HG03571 (cell line): ENCODE results near the gene TDRD9.

ENCODE experiments used
- ATAC-seq: cut with Tn5 transposase; IDR thresholded peaks from one replicate; pipeline ENCODE4 v1.9.1; 2021; ENCODE audit not compliant: unreplicated experiment

The TDRD9 gene

GRCh38 chr14:104087981-104088850, 160.0 kb downstream of the TDRD9 start:
- ATAC-seq, result no peak

GRCh38 chr14:104090071-104090748, 162.0 kb downstream of the TDRD9 start:
- no peak for ATAC-seq

- no peak for ATAC-seq
These were observed 163.0 kb downstream of the TDRD9 start for GRCh38 chr14:104091061-104091926.

GRCh38 chr14:104091927-104092771, 163.9 kb downstream of the TDRD9 start:
- no peak for ATAC-seq

- no peak for ATAC-seq
These were observed 164.7 kb downstream of the TDRD9 start for GRCh38 chr14:104092931-104093365.

GRCh38 chr14:104093366-104094055, 165.3 kb downstream of the TDRD9 start:
- no peak for ATAC-seq

DNA sequence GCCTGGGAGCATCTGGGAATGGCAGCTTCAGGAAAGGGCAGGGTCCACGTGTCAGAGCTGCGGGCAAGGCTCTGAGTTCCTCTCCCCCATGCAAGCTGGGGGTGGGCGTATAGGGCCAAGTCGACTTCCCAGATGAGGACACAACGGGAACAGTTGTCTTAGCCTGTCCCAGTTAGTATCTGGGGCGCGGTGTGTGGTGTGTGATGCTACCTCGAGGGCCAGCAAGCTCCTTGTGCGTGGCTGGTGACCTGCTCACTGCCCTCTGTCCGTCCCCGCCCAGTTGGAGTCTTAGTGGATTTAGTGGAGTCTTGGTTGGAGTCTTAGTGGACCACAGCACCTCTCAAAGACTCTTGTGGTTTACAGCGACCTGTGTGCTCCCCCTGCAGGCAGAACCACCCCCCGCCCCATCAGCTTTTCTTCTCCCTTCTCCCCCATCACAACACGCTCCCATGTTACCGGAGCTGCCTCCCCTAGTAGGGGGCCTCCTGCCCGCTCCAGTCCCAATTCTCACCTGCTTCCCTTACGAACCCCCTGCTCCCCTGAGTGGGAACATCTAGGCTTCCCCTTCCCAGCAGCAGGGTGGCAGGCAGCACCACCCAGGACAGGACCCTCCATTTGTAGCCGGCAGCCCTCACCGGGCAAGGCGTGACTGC, 165.9 kb downstream of the TDRD9 start:
- no peak for ATAC-seq

DNA sequence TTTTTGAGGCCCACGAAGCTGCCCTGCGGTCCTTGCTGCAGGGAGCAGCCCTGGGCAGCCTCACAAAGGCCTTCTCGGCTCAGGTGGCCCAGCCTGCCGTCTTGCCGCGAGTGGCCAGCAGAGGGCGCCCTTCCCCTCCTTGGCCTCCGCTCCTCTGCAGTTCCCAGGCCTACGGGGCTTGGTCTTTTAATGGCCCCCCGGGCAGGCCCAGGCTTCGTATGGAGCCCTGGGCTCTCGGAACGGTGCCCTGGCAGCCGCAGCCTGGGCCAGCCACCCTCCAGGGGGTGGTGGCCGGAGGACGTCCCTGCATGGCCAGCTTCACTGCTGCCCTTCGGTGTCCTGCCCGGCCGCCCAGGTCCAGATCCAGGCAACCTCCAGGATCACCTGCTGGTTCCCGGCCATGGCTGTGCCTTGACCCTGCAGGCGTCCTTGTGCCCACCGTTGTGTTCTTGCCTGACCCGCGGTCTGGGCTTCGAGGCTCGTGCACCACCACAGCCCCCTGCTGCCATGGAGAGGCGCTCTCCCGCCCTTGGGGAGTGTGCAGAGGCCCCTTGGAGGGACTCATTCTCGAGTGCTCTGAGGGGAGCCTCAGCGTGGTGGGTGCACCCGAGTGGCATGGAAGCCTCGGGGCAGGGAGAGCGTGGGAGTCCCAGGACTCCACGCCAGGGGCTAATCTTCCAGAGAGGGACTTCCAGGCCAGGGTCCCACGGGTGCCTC, 166.6 kb downstream of the TDRD9 start:
- no peak for ATAC-seq

DNA sequence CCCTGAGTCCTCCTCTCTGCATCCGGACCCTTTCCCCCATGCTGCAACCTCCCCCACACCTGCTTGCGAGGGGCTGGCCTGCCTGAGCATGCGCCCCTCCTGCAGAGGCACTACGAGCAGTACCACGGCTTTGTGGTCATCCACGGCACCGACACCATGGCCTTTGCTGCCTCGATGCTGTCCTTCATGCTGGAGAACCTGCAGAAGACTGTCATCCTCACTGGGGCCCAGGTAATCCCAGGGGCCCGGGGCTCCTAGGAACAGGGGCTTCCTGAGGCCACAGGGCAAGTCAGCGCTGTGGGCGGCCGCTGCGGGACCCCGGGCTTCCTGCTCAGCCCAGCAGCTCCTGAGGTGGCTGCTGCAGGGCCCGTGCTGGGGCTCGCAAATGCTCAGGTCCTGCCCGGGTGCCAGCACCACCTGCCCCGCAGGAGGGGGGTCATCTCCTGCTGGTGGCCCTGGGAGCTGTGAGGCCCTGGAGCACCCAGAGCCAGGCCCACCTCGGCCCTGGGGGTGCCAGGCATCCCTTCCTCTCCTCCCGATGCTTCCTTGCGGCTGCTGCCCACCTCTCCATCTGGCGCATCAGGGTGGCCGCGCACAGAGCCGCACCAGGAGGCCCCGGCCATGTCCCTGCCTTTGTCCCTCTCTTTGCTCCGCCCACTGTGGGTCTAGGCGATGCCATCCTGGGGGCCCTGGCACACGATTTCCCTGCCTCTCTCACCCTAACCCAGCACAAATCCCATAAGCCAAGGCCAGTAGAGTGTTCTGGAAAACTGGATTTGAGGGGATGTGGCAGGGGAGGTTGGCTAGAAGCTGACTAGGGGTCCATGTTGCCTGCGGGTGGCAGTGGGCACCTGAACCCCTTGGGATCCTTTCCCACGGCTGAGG, 167.4 kb downstream of the TDRD9 start:
- ATAC-seq, result no peak

DNA sequence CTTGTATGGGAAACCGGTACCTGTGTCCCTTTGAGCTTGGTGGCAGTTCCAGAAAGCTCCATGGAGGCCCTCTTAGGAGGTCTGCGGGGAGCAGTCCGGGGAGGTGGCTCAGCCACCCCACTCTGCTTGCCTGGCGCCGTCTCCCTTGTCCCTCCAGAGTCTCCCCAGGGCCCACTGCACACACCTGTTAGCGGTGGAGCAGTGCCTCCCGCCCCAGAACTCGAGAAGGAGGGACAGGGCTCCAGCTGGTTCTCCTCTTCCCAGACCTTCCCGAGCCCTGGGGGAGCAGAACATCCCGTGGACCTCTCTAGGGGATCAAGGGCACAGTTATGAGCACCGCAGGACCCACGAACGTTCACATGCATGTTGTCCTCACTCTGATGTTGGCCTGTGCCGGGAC, 168.1 kb downstream of the TDRD9 start:
- no peak for ATAC-seq

DNA sequence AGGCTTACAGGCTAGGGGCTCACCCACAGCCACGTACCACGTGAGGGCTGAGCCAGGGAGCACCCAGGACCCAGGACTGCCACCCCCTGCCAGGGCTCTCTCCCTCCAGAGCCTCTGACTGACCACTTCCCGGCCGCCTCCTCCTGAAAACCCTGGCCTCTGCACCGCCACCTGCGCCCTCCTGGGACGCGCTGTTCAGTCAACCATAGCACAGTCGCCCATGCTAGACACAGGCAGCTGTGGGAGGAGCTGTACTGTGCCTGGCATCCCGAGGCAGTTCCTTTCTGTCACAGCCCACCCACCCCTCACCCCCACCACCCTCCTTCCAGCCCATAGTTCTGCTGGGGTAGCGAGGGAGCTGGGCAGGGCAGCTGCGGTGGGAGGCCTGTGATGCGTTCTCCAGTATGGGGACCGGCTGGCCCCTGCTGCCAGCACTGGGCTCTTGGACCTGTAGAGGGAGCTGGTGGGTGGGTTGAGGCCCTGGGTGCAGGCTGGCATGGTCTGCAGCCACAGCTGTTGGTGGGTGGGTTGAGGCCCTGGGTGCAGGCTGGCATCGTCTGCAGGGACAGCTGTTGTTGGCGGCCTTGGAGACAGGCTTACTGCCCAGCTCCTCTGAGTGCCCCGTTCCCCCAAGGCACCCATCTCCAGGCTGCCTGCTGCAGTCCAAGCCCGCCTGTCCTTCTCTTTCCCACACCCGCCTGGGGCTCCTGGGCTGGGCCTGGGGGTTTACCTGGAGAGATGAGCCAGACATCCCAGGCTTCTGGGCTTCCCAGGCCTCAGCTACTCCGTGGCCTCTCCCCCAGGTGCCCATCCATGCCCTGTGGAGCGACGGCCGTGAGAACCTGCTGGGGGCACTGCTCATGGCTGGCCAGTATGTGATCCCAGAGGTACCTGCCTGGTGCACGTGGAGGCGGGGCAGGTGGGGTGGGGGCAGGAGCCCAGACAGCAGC, 168.8 kb downstream of the TDRD9 start:
- no peak for ATAC-seq

DNA sequence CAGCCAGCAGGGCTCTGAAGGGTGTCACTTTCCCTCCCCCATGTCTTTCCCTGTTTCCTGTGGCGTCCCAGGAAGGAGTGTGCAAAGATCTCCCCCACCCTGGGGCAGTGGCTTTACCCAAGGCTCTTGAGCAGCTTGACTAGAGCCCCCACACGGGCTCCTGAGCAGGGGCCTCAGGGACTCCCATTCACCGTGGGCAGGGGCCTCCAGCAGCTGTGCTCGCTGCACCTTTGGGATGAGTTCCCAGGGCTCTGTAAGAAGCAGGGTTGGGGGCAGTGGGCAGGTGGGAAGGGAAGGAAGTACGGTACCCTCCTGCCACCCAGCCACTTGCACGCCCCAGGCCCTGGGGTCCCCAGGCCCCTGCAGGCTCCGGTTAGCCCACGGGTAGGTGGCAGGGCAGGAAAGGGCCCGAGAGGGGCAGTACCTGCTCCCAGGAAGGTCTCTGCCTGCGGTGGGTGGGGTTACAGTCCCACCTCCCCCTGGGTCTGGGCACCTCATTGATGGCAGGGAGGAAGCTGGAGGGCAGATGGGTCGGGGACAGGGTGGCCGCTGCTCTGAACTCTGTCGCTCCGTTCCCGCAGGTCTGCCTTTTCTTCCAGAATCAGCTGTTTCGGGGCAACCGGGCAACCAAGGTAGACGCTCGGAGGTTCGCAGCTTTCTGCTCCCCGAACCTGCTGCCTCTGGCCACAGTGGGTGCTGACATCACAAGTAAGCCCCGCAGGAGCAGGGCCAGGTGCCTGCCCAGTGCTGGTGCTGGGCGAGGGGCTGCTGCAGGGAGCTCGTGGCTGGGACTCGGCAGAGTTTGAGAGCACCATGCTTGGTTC, 170.2 kb downstream of the TDRD9 start:
- ATAC-seq, result no peak

DNA sequence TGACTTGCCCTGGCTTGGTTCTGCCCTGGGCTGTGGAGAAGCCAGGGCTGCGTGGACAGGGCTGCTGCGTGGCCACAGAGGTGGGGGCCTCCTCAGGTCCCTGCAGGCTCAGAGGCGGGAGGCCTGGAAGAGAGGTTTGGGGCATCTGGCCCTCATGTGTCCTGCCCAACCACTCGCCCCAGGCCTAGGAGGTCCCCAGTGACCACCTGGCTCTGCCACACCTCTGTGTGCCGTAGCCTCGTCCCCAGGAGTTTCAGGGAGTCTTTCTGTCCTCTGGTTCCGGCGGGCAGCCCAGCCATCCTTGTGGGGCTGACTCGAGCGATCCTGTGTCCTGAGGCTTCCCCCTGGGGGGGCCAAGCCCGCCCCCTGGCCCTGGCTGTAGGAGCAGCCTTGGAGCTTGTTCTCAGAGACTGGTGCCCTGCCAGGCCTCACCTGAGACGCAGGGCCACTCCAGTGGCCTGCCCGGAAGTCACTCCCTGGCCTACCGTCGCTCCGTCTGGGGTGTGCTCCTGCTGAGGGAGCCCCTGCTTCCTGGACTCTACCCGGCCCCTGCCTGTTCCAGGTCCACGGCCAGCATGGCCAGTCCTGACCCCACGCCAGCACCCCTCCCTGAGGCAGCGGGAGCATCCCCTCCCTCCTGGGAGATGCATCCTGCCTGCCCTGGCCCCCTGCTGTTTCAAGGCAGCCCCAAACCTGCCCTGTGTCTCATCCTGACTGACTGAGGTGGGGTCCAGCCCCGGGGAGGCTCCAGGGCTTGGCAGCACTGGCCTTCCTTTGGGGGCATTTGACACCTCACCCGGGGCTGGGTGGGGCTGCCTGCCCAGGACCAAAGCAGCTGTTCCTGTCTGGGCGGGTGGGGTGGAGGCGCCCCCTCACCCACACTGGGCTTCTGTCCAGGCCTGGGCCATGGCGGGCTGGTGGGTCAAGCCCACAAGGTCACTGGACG, 171.1 kb downstream of the TDRD9 start:
- ATAC-seq, result no peak

DNA sequence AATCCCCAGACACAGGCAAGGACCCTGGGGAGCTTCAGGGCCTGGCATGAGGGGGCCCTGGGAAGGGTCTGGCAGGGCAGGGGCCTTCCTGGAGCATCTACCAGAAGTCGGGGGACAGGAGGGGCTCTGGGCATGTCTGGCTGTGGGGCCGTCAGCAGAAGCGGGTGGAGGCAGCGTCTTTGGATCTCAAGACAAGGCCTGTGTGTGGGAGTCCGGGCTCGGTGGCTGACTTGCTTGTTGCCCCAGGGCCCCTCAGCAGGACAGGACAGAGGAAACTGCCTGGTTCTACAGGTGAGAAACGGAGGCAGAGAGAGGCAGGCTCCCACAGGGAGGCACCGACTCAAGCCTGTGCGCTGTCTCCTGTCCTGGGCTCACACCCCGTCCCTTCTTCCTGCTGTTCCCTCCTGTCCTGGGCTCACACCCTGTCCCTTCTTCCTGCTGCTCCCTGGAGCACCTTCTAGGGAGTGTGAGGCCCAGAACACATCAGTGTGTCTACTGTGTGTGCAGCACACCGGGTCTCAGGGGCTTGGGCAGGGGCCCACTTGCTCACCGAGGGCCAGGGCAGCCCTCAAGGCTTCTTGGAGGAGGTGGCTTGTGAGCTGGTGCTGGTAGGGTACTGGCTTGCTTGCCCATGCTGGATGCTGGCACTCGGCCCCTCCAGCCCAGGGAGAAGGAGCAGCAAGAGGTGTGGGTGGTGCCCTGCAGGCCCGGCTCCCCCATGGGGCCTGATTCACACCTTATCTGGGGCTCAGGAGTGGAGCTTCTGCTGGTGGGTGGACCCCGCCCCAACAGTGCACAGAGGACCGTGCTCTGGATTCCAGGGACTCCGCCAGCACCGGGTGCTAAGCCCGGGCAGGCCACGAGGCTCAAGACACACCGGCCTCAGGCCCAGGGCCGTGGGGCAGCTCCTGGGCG, 172.2 kb downstream of the TDRD9 start:
- ATAC-seq, result no peak
